Liver (tissue), 9 donors: ENCODE measurements around the gene WFIKKN2. TPM values are rescaled to one million over a fixed set of nuclear protein-coding genes. Genes with fewer than 3 reads are reported as not detected.

Source experiments
- DNase-seq: peaks from one replicate; pipeline ENCODE4 v3.0.0-alpha.2; 2017; ENCODE audit warnings: low spot score
- H3K27ac ChIP-seq, 2 donors: one replicate each; pipeline ENCODE4 v1.7.0; 2013; ENCODE audit warnings: inconsistent platforms in 2 of 2, low read length in 2 of 2, control low read depth in 1 of 2, low read depth in 1 of 2, mild to moderate bottlenecking in 1 of 2
- H3K27me3 ChIP-seq, 4 donors: one replicate each; pipeline versions ENCODE4 v1.6.1 to v1.7.0; 2013; ENCODE audit warnings: low read length in 3 of 4, inconsistent platforms in 1 of 4, mild to moderate bottlenecking in 1 of 4, moderate library complexity in 1 of 4; ENCODE audit not compliant: control insufficient read depth in 4 of 4, insufficient read depth in 4 of 4
- H3K36me3 ChIP-seq, 4 donors: one replicate each; pipeline versions ENCODE4 v1.6.1 to v1.7.0; 2013; ENCODE audit warnings: low read length in 3 of 4, mild to moderate bottlenecking in 3 of 4, low read depth in 1 of 4, moderate library complexity in 1 of 4; ENCODE audit not compliant: control insufficient read depth in 4 of 4, insufficient read depth in 3 of 4
- H3K4me1 ChIP-seq, 4 donors: one replicate each; pipeline versions ENCODE4 v1.6.1 to v1.7.0; 2013; ENCODE audit warnings: low read length in 3 of 4, mild to moderate bottlenecking in 3 of 4, moderate library complexity in 1 of 4; ENCODE audit not compliant: control insufficient read depth in 4 of 4, insufficient read depth in 4 of 4
- H3K4me3 ChIP-seq, 3 donors: one replicate each; pipeline versions ENCODE4 v1.6.1 to v1.7.0; 2013; ENCODE audit warnings: low read length in 3 of 3, control low read depth in 1 of 3, low read depth in 1 of 3, mild to moderate bottlenecking in 1 of 3
- H3K9ac ChIP-seq, 2 donors: one replicate each; pipeline ENCODE4 v1.7.0; 2013; ENCODE audit warnings: low read length in 2 of 2, mild to moderate bottlenecking in 2 of 2, moderate library complexity in 2 of 2, control low read depth in 1 of 2, low read depth in 1 of 2
- H3K9me3 ChIP-seq, 4 donors: one replicate each; pipeline versions ENCODE4 v1.6.1 to v1.7.0; 2013; ENCODE audit warnings: low read length in 3 of 4; ENCODE audit not compliant: control insufficient read depth in 4 of 4
- EGR1 ChIP-seq, 2 donors: IDR thresholded peaks; 2 replicates each; pipeline ENCODE4 v1.6.1; 2016 to 2018; ENCODE audit warnings: antibody characterized with exemption in 2 of 2, low read depth in 2 of 2
- FOXA1 ChIP-seq: IDR thresholded peaks from 2 replicates; pipeline ENCODE4 v1.6.1; 2016; ENCODE audit warnings: antibody characterized with exemption
- FOXA2 ChIP-seq: IDR thresholded peaks from 2 replicates; pipeline ENCODE4 v1.6.1; 2016; ENCODE audit warnings: antibody characterized with exemption
- HNF4A ChIP-seq, 2 donors: conservative IDR thresholded peaks; 2 replicates each; pipeline ENCODE4 v1.6.1; 2016; ENCODE audit warnings: antibody characterized with exemption in 2 of 2, mild to moderate bottlenecking in 2 of 2
- HNF4G ChIP-seq: IDR thresholded peaks from 2 replicates; pipeline ENCODE4 v1.6.1; 2016; ENCODE audit warnings: antibody characterized with exemption
- JUND ChIP-seq, 2 donors: IDR thresholded peaks; 2 replicates each; pipeline ENCODE4 v1.6.1; 2016; ENCODE audit warnings: antibody characterized with exemption in 2 of 2
- NR2F2 ChIP-seq: IDR thresholded peaks from 2 replicates; pipeline ENCODE4 v1.6.1; 2016; ENCODE audit warnings: antibody characterized with exemption
- RAD21 ChIP-seq, 2 donors: IDR thresholded peaks; 2 replicates each; pipeline ENCODE4 v1.6.1; 2016; ENCODE audit warnings: antibody characterized with exemption in 2 of 2, mild to moderate bottlenecking in 2 of 2
- RXRA ChIP-seq, 2 donors: IDR thresholded peaks; 2 replicates each; pipeline ENCODE4 v1.6.1; 2017 to 2018; ENCODE audit warnings: antibody characterized with exemption in 2 of 2, mild to moderate bottlenecking in 1 of 2
- SP1 ChIP-seq: IDR thresholded peaks from 2 replicates; pipeline ENCODE4 v1.6.1; 2018; ENCODE audit warnings: antibody characterized with exemption, mild to moderate bottlenecking
- WGBS: extraction: QIAGEN DNeasy Blood & Tissue Kit; methylation state at CpG from one replicate; pipeline ENCODE4 v1.1.7; 2013; 5-methylcytosine and 5-hydroxymethylcytosine counted together
- polyA plus RNA-seq, 2 donors: library from polyadenylated mRNA; stranded (reverse) in 1 of 2; unstranded in 1 of 2; fragments of 200-250 nt in 1 of 2; fragments of >200 nt in 1 of 2; fragmentation: Nextera tagmentation in 1 of 2; extraction: Ambion mirVana in 1 of 2; gene quantifications; one replicate each; pipeline versions ENCODE4 v1.2.1 to v1.2.3, GENCODE V29; 2013 to 2015
- total RNA-seq, 2 donors: library from RNA; depleted of rRNA; stranded (reverse); fragments of >200 nt; gene quantifications; one replicate each; pipeline ENCODE4 v1.2.3, GENCODE V29; 2014
- TF ChIP-seq, protein P1 (sequence below): fragments of 150-350 bp; IDR thresholded peaks from 2 replicates; pipeline ENCODE4 v1.5.1; 2017; ENCODE audit warnings: improper control_type of control experiment, low read depth, low read length; ENCODE audit not compliant: missing input control
- TF ChIP-seq, protein P2 (sequence below): IDR thresholded peaks from 2 replicates; pipeline ENCODE4 v1.6.1; 2016; ENCODE audit warnings: antibody characterized with exemption
- TF ChIP-seq, protein P3 (sequence below): IDR thresholded peaks from 2 replicates; pipeline ENCODE4 v1.6.1; 2016; ENCODE audit warnings: antibody characterized with exemption, mild to moderate bottlenecking
- TF ChIP-seq, protein P4 (sequence below): IDR thresholded peaks from 2 replicates; pipeline ENCODE4 v1.6.1; 2016; ENCODE audit warnings: antibody characterized with exemption
- donor health status: healthy.
- donor health status: healthy.
- donor health status: healthy.
- donor health status: healthy.
- donor health status: healthy.

Gene WFIKKN2
- total and polyA plus RNA-seq, 4 donors = 0.02 to 0.19 (median 0.07) TPM; not detected in 1

DNA sequence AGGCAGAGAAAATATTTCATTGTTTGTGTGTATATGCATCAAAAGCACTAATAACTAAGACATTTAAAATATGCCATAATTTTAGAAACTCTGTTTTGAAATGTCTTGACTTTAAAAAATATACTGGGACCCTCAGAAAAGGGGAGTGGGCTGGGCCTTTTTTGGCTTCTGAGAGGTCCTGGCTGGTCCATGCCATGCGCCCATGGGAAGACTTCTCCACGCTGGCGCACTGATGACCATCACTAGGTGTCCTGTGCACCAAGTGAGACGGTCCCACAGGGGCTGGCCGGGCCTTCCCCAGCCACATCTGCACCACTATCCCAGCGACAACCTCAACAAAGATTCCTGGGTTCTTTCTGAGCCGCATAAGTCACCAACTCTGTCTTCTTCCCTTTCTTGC, 27.0 kb upstream of the WFIKKN2 start:
- TF ChIP-seq HNF4G = no peak
- TF ChIP-seq FOXA1 = no peak
- TF ChIP-seq RAD21 (IDR thresholded peaks at IDR 0.05) = no peak
- TF ChIP-seq, protein P1, sequence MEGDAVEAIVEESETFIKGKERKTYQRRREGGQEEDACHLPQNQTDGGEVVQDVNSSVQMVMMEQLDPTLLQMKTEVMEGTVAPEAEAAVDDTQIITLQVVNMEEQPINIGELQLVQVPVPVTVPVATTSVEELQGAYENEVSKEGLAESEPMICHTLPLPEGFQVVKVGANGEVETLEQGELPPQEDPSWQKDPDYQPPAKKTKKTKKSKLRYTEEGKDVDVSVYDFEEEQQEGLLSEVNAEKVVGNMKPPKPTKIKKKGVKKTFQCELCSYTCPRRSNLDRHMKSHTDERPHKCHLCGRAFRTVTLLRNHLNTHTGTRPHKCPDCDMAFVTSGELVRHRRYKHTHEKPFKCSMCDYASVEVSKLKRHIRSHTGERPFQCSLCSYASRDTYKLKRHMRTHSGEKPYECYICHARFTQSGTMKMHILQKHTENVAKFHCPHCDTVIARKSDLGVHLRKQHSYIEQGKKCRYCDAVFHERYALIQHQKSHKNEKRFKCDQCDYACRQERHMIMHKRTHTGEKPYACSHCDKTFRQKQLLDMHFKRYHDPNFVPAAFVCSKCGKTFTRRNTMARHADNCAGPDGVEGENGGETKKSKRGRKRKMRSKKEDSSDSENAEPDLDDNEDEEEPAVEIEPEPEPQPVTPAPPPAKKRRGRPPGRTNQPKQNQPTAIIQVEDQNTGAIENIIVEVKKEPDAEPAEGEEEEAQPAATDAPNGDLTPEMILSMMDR = no peak
- TF ChIP-seq, protein P2, sequence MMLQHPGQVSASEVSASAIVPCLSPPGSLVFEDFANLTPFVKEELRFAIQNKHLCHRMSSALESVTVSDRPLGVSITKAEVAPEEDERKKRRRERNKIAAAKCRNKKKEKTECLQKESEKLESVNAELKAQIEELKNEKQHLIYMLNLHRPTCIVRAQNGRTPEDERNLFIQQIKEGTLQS = no peak
- TF ChIP-seq NR2F2 = no peak
- no peak for TF ChIP-seq FOXA2
- TF ChIP-seq EGR1 (IDR thresholded peaks at IDR 0.05; ENCODE audit: low read depth in 2 of 2) = no peak
- TF ChIP-seq RXRA (IDR thresholded peaks at IDR 0.05) = no peak
- no peak for TF ChIP-seq SP1
- no peak for TF ChIP-seq JUND (IDR thresholded peaks at IDR 0.05)
- TF ChIP-seq, protein P3, sequence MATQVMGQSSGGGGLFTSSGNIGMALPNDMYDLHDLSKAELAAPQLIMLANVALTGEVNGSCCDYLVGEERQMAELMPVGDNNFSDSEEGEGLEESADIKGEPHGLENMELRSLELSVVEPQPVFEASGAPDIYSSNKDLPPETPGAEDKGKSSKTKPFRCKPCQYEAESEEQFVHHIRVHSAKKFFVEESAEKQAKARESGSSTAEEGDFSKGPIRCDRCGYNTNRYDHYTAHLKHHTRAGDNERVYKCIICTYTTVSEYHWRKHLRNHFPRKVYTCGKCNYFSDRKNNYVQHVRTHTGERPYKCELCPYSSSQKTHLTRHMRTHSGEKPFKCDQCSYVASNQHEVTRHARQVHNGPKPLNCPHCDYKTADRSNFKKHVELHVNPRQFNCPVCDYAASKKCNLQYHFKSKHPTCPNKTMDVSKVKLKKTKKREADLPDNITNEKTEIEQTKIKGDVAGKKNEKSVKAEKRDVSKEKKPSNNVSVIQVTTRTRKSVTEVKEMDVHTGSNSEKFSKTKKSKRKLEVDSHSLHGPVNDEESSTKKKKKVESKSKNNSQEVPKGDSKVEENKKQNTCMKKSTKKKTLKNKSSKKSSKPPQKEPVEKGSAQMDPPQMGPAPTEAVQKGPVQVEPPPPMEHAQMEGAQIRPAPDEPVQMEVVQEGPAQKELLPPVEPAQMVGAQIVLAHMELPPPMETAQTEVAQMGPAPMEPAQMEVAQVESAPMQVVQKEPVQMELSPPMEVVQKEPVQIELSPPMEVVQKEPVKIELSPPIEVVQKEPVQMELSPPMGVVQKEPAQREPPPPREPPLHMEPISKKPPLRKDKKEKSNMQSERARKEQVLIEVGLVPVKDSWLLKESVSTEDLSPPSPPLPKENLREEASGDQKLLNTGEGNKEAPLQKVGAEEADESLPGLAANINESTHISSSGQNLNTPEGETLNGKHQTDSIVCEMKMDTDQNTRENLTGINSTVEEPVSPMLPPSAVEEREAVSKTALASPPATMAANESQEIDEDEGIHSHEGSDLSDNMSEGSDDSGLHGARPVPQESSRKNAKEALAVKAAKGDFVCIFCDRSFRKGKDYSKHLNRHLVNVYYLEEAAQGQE = no peak
- no peak for DNase-seq
- Histone ChIP-seq H3K9ac (no peak overlapping the region), H3K4me3 (no peak overlapping the region), H3K36me3 (no peaks in the 10 kb centered on the region), H3K9me3 (no peaks in the 10 kb centered on the region), H3K4me1 (peaks cover 3 to 39% (median 14%) of the 10 kb centered on the region in 4 donors), H3K27me3 (no peaks in the 10 kb centered on the region), H3K27ac (no peak overlapping the region)
- 96% methylated on average over 7 of the region's 7 CpGs for WGBS

DNA sequence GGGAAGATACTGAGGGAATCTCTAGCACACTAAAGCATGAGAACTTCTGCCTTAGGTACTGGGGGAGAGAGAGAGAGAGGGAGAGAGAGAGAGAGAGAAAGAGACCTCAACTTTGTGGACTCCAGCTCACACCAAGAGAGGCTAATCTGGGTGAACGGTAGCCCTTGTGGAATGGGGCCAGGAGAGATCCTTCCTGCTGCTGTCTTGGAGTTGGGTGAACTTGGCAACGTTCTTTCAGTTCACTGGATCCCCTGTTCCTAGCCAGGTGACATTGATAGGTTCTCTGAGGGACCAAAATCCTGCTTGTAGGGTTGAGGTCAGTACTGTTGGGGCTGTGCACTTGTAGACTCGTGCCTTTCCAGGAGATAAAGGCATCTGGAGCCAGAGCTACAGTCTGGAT, 26.5 kb upstream of the WFIKKN2 start:
- H3K9ac ChIP-seq = no peak overlapping the region
- 71% methylated on average over 3 of the region's 3 CpGs for WGBS
- no peaks in the 10 kb centered on the region for H3K36me3 ChIP-seq
- H3K27ac ChIP-seq = no peak overlapping the region
- TF ChIP-seq, protein P2 = no peak
- TF ChIP-seq HNF4A (conservative IDR thresholded peaks at IDR 0.05) (no peak), FOXA1 (no peak), RAD21 (IDR thresholded peaks at IDR 0.05) (no peak)
- TF ChIP-seq, protein P4, sequence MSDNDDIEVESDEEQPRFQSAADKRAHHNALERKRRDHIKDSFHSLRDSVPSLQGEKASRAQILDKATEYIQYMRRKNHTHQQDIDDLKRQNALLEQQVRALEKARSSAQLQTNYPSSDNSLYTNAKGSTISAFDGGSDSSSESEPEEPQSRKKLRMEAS = no peak
- H3K4me3 ChIP-seq = no peak overlapping the region
- H3K27me3 ChIP-seq = no peaks in the 10 kb centered on the region
- H3K9me3 ChIP-seq = no peaks in the 10 kb centered on the region
- peaks cover 3 to 34% (median 12%) of the 10 kb centered on the region in 4 donors for H3K4me1 ChIP-seq
- DNase-seq = no peak
